Progenitor cell of endocrine pancreas (in vitro differentiated cells): ENCODE results near the gene SNRNP40. TPM values are rescaled to one million over a fixed set of nuclear protein-coding genes. Genes with fewer than 3 reads are reported as not detected.
"Not testable (repeated sequence)": the region's sequence is repeated elsewhere in the genome, so short reads cannot be mapped to it uniquely, and the experiment has no call there.

Experiments
- DNase-seq: peaks from one replicate; pipeline ENCODE4 v3.0.0; 2021; ENCODE audit warnings: low spot score; ENCODE audit not compliant: unreplicated experiment
- H3K27ac Mint-ChIP-seq: 2 replicates; pipeline ENCODE4 v1.8.0; 2021; ENCODE audit warnings: mild to moderate bottlenecking, moderate library complexity, mixed read lengths
- H3K27me3 Mint-ChIP-seq: 2 replicates; pipeline ENCODE4 v1.8.0; 2021; ENCODE audit warnings: mixed read lengths
- H3K36me3 Mint-ChIP-seq: 2 replicates; pipeline ENCODE4 v1.8.0; 2022; ENCODE audit warnings: mixed read lengths; ENCODE audit not compliant: insufficient read depth
- H3K4me1 Mint-ChIP-seq: 2 replicates; pipeline ENCODE4 v1.8.0; 2021; ENCODE audit warnings: low read depth, mixed read lengths
- H3K4me3 Mint-ChIP-seq: 2 replicates; pipeline ENCODE4 v1.8.0; 2021; ENCODE audit warnings: low read depth, mild to moderate bottlenecking, moderate library complexity, mixed read lengths
- H3K9me3 Mint-ChIP-seq: 2 replicates; pipeline ENCODE4 v1.8.0; 2021; ENCODE audit warnings: low read depth, mixed read lengths
- CTCF ChIP-seq: fragments of 200-600 bp; sonication (generic); IDR thresholded peaks from one replicate; pipeline ENCODE4 v1.5.0; 2021; ENCODE audit warnings: antibody characterized with exemption, mild to moderate bottlenecking; ENCODE audit not compliant: unreplicated experiment
- total RNA-seq: library from RNA; stranded (reverse); gene quantifications from 2 replicates; pipeline ENCODE4 v1.2.1, GENCODE V29; 2021

Gene SNRNP40
- total RNA-seq, 1 donor from 2014 or later = 75.2 TPM

GRCh38 chr1:31273619-31274018, 23.0 kb downstream of the SNRNP40 start:
- no peaks in the 10 kb centered on the region for H3K27me3 Mint-ChIP-seq
- peaks cover 31% of the 10 kb centered on the region for H3K36me3 Mint-ChIP-seq
- no peak for DNase-seq
- no peak for TF ChIP-seq CTCF
- no peak overlapping the region for H3K27ac Mint-ChIP-seq
- H3K4me3 Mint-ChIP-seq = no peak overlapping the region
- H3K9me3 Mint-ChIP-seq = no peaks in the 10 kb centered on the region
- H3K4me1 Mint-ChIP-seq = peaks cover 3% of the 10 kb centered on the region

GRCh38 chr1:31272369-31272768, 24.2 kb downstream of the SNRNP40 start:
- H3K4me1 Mint-ChIP-seq = peaks cover 3% of the 10 kb centered on the region
- H3K9me3 Mint-ChIP-seq = no peaks in the 10 kb centered on the region
- peaks cover 29% of the 10 kb centered on the region for H3K36me3 Mint-ChIP-seq
- H3K4me3 Mint-ChIP-seq = no peak overlapping the region
- no peaks in the 10 kb centered on the region for H3K27me3 Mint-ChIP-seq
- H3K27ac Mint-ChIP-seq = no peak overlapping the region
- DNase-seq = no peak
- no peak for TF ChIP-seq CTCF

GRCh38 chr1:31266547-31266946, 30.0 kb downstream of the SNRNP40 start:
- no peaks in the 10 kb centered on the region for H3K27me3 Mint-ChIP-seq
- H3K9me3 Mint-ChIP-seq = no peaks in the 10 kb centered on the region
- H3K4me3 Mint-ChIP-seq = no peak overlapping the region
- no peak for TF ChIP-seq CTCF
- no peak for DNase-seq
- no peak overlapping the region for H3K27ac Mint-ChIP-seq
- H3K4me1 Mint-ChIP-seq = peaks cover 3% of the 10 kb centered on the region
- peaks cover 24% of the 10 kb centered on the region for H3K36me3 Mint-ChIP-seq

- no peak overlapping the region for H3K4me3 Mint-ChIP-seq
- H3K36me3 Mint-ChIP-seq = peaks cover 21% of the 10 kb centered on the region
- H3K4me1 Mint-ChIP-seq = peaks cover 3% of the 10 kb centered on the region
- H3K27me3 Mint-ChIP-seq = no peaks in the 10 kb centered on the region
- no peak overlapping the region for H3K27ac Mint-ChIP-seq
- DNase-seq = no peak
- no peak for TF ChIP-seq CTCF
- no peaks in the 10 kb centered on the region for H3K9me3 Mint-ChIP-seq
Measured at GRCh38 chr1:31264790-31265386, 31.7 kb downstream of the SNRNP40 start.

- peak overlapping the region; percentile 7 for H3K27ac Mint-ChIP-seq
- no peak for DNase-seq
- no peaks in the 10 kb centered on the region for H3K9me3 Mint-ChIP-seq
- H3K4me3 Mint-ChIP-seq = no peak overlapping the region
- H3K36me3 Mint-ChIP-seq = peaks cover 19% of the 10 kb centered on the region
- TF ChIP-seq CTCF = no peak
- H3K4me1 Mint-ChIP-seq = no peaks in the 10 kb centered on the region
- H3K27me3 Mint-ChIP-seq = no peaks in the 10 kb centered on the region
Measured at GRCh38 chr1:31263408-31263807, 33.2 kb downstream of the SNRNP40 start.

- H3K9me3 Mint-ChIP-seq, H3K27ac Mint-ChIP-seq, DNase-seq, H3K27me3 Mint-ChIP-seq, H3K4me3 Mint-ChIP-seq, H3K4me1 Mint-ChIP-seq: not testable (repeated sequence)
- H3K36me3 Mint-ChIP-seq = peaks cover 18% of the 10 kb centered on the region
Measured at GRCh38 chr1:31262393-31262792, 34.2 kb downstream of the SNRNP40 start.
